NCI-H2081 (cell line): Measurements from ENCODE around the gene NXN.
"Not testable (repeated sequence)": the region's sequence is repeated elsewhere in the genome, so short reads cannot be mapped to it uniquely, and the experiment has no call there.

Source experiments
- DNase-seq, 2 experiments: peaks; one replicate each; lab custom pipeline; 2025; lab: John Stamatoyannopoulos, UW

Gene NXN

GRCh38 chr17:798246-798645 is 181.3 kb downstream of the NXN start:
- no peak for DNase-seq

GRCh38 chr17:797236-797840 is 182.2 kb downstream of the NXN start:
- DNase-seq = no peak

GRCh38 chr17:796609-797008 is 183.0 kb downstream of the NXN start:
- no peak for DNase-seq

GRCh38 chr17:795721-796120 is 183.9 kb downstream of the NXN start:
- DNase-seq = no peak

DNA sequence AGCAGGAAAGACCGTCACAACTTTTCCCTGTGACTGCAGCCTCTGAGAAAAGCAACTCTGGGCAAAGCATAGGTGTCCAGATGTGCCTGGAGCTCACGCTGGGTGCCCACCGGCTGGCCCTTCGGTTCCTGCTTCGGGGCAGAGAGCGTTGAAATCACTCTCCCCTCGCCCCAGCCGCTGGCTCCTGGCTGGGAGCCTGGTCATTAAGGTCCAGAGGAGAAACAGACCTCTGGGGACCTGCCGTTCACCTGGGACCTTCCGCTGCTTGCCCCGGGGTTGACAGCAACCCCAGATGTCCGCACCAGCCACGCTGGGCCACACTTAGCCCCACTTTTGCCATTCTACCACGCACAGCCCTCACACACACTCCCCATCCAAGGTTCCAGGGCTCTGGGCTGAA is 184.3 kb downstream of the NXN start:
- no peak for DNase-seq

DNA sequence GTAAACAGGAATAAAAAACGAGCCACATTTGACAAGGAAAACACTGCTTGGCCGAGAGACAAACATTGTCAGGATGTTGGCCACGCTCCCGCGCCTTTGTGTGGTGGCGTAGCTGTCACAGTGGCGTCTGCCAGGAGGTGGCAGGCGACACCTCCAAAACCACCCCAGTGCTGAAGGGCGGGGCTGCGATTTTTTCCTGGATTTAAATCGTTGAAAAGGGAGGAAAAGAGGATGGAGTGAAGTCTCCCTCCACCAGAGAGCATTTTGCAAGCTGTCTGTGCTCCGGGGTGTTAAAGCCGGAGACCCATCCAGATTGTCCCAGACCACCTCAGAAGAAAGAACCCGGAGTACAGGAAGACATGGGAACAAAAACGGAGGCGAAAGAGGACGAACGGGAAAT is 184.7 kb downstream of the NXN start:
- peak; percentile 89 to 93 for DNase-seq

- DNase-seq = no peak
Observed at GRCh38 chr17:792277-792676, 187.3 kb downstream of the NXN start.

- DNase-seq = no peak
Observed at GRCh38 chr17:791829-792228, 187.7 kb downstream of the NXN start.

DNA sequence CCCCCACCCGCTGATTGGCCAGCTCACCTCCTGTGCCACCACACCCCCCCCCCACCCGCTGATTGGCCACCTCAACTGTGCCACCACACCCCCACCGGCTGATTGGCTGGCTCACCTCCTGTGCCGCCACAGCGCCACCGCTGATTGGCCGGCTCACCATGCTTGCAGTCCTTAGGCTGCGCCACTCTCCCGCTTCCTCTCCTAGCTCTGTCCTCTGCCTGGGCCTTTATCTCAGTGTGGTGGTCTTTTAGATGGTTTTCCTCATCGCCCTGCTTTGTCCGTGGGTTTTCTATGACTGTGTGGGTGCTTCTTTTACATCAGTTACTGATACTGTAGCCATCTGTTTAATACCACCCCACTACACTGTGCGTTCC is 188.7 kb downstream of the NXN start:
- not testable (repeated sequence) for DNase-seq

DNA sequence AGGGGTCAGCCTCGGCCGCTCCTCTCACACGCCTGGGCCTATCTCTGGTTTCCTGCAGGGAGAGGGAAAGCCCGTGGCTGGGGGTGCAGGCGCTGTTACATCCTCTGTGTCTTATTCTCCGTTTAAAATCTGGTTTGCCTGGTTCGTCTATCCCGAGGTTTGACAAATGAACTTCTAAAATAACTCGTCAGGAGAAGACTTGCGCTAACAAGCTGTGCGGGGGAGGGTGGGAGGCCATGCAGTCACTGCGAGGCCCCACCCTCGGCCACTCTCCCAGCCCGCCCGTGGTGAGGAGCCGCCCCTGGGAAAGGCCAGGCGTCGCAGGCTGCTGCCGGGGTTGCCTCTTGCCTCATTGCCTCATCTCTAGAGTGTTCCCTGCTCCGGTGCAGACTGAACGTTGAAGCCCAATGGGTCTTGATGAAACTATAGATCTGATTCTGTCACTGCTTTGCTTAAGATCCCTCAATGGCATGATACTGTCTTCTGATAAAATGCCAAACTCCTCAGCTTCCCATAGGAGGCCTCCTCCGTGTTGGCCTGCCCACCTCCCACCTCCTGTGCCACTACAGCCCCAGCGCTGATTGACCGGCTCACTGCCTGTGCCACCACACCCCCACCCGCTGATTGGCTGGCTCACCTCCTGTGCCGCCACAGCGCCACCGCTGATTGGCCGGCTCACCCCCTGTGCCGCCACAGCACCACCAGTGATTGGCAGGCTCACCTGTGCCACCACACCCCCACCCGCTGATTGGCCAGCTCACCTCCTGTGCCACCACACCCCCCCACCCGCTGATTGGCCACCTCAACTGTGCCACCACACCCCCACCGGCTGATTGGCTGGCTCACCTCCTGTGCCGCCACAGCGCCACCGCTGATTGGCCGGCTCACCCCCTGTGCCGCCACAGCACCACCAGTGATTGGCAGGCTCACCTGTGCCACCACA is 189.4 kb downstream of the NXN start:
- DNase-seq = not testable (repeated sequence)

DNA sequence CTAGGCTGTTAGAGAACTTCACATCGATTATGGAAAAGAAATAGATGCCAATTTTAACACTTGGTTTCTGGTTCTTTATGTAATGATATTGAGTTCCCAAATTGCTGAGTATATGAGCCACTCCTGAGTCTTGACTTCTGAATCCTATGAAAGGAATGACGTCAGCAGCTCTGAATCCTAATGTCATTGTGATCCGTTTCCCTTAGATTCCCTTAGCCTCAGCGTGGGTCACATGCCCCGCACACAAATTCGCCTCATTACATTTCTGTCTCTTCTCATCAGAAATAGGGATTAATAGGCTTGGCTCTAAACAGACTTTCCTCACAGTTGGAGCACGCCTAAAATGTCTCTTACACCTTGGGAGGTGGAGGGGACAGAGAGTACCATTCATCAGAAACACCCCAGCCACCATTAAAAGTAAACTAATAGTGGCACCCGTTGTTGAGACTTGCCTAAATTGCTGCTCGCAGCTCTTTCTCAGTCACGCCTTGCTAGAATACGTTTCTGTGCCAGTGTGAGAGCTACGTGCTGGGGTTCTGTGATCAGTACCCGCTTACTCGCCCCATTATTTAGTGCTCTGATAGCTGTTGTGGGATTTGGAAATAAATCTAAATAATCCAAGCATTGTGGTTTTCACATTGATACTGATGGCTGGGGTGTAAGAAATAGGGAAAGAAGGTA is 190.3 kb downstream of the NXN start:
- no peak for DNase-seq

DNA sequence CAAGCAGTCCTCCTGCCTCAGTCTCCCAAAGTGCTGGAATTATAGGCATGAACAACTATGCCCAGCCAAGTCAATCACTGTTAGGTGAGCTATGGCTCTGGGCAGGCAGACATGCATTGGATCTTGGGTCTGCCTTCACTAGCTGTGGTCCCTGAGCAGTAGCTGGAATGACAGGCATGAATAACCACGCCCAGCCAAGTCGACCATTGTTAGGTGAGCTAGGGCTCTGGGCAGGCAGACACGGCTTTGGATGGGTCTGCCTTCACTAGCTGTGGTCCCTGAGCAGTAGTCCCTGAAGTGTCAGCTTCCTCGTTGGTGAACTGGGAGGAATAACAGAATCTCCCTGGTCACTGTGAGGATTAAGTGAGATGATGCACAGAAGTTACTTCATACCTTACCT is 191.0 kb downstream of the NXN start:
- no peak for DNase-seq

DNA sequence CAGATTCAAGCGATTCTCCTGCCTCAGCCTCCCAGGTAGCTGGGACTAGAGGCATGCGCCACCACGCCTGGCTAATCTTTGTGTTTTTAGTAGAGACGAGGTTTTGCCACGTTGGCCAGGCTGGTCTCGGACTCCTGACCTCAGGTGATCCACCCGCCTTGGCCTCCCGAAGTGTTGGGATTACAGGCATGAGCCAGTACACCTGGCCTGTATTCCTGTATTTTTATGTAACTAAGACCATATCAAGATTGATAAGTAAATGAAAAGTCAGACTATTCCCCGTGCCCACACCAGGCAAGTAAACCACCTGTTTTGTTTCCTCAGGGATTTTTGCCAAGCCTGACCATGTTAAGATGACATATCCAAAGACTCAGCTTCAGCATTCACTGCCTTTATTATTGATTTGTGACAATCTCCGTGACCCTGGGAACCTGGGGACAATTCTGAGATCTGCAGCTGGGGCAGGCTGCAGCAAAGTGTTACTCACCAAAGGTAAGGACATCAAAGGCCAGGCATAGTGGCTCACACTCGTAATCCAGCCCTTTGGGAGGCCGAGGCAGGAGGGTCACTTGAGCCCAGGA is 191.8 kb downstream of the NXN start:
- no peak for DNase-seq

DNA sequence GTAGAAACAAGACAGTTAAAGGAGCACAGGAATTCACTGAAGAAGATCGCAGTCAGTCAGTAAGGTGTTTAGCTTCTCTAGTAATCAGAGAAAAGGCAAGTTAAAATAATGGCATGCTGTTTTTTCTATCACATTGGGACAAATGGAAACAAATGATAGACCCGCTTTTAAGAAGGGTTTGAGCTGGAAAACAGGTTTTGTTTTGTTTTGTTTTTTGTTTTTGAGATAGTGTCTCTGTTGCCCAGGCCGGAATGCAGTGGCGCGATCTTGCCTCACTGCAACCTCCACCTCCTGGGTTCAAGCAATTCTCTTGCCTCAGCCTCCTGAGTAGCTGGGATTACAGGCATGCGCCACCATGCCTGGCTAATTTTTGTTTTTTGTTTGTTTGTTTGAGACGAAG is 193.7 kb downstream of the NXN start:
- DNase-seq = not testable (repeated sequence)

GRCh38 chr17:784143-784542 is 195.4 kb downstream of the NXN start:
- DNase-seq = no peak

DNA sequence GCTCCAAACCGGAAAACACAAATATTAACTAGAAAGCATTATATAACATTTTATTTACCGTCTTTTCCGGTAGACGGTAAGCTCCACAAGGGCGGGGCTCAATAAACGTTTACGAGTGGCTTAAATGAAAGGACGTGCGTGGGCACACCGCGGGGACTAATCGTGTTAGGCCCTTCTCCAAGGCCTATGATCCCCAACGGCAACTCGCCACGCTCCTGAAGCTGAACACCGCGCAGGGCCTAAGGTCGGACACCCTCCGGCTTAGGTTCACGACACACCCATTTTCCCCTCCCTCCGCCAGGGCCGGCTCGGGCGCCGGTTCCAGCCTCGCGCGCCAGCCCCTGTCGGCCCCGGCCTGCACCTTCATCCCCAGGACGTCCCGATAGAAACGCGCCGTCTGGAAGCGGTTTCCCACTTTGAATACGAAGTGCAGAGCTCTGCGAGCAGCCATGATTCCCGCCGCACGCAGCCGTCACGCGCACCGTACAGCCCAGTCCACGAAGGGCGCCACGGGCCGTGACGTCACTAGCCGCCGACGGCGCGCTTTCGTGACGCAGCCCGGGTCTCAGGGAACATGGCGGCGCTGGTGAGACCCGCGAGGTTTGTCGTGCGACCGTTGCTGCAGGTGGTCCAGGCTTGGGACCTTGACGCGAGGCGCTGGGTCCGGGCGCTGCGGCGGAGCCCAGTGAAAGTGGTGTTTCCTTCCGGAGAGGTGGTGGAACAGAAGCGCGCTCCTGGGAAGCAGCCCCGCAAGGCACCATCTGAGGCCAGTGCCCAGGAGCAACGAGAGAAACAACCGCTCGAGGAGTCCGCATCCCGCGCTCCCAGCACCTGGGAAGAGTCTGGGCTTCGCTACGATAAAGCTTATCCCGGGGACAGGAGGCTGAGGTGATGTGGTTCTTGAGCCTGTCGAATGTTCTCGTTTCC is 197.5 kb downstream of the NXN start, which contains the start of the genes GLOD4 and MRM3:
Gene GLOD4 (minus strand): TSS at position 476 of the 927 bp plus-strand sequence. CDS start 25 bp downstream, at position 451.
Gene MRM3 (plus strand): TSS at position 549 of the 927 bp plus-strand sequence. CDS start 26 bp downstream, at position 575.
- DNase-seq = peak; percentile 67 to 84

GRCh38 chr17:778096-778495 is 201.5 kb downstream of the NXN start:
- DNase-seq = no peak

DNA sequence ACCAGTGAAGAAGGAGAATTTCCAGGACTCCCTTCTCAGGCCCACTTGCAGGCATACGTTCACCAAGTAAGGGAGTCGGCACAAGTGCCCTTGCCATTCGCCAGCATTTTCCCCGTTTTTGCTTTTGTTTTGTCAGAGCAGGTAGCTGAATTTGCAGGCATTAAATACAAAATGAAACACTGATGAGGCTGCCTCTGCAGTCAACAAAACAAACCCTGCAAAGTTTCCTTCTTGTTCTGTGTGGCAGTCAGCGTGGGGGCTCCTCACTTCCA is 205.3 kb downstream of the NXN start:
- no peak for DNase-seq

GRCh38 chr17:773467-774312 is 205.9 kb downstream of the NXN start:
- DNase-seq = peak in 1 of 2 experiments; percentile 5

GRCh38 chr17:773016-773415 is 206.6 kb downstream of the NXN start:
- no peak for DNase-seq
